Measurements from ENCODE around the gene TNFRSF19. TPM values are rescaled to one million over a fixed set of nuclear protein-coding genes. Genes with fewer than 3 reads are reported as not detected.

The TNFRSF19 gene
- total and polyA plus RNA-seq, 2 experiments from 2014 or later: 19.8 to 25.3 TPM

GRCh38 chr13:23575632-23576031, 5.4 kb downstream of the TNFRSF19 start:
- WGBS (ENCODE audit: low lambda C conversion rate, missing lambda C conversion rate): 94% methylated on average over 1 of the region's 1 CpG
- Histone ChIP-seq H3K27me3 (no peaks in the 10 kb centered on the region), H3K9me3 (ENCODE audit: low read depth) (no peaks in the 10 kb centered on the region), H3K4me3 (no peak overlapping the region), H3K4me2 (no peak overlapping the region), H3K27ac (no peak overlapping the region), H3K36me3 (replicated peaks; ENCODE audit: insufficient read depth, low read depth) (no peaks in the 10 kb centered on the region), H2AFZ (no peak overlapping the region), H3K9me2 (replicated peaks; ENCODE audit: insufficient read depth) (no peaks in the 10 kb centered on the region), H4K20me1 (ENCODE audit: insufficient read depth, poor library complexity, severe bottlenecking) (no peaks in the 10 kb centered on the region), H3K4me1 (ENCODE audit: insufficient read depth) (peaks cover 4% of the 10 kb centered on the region), H3K79me2 (peaks cover 12% of the 10 kb centered on the region)
- no peak for DNase-seq (ENCODE audit: low spot score)
- TF ChIP-seq CTCF (IDR thresholded peaks at IDR 0.05; ENCODE audit: poor library complexity): no peak
- no peak for TF ChIP-seq EZH2phosphoT487 (IDR thresholded peaks at IDR 0.05; ENCODE audit: low read depth, severe bottlenecking, unreplicated experiment)
- TF ChIP-seq EZH2 (IDR thresholded peaks at IDR 0.05; ENCODE audit: borderline replicate concordance): no peak

GRCh38 chr13:23578411-23579071, 8.3 kb downstream of the TNFRSF19 start:
- Histone ChIP-seq H3K9me3 (ENCODE audit: low read depth) (no peaks in the 10 kb centered on the region), H3K4me3 (peak overlapping the region; percentile 92), H3K79me2 (peaks cover 29% of the 10 kb centered on the region), H3K4me2 (peak overlapping the region; percentile 94), H3K4me1 (ENCODE audit: insufficient read depth) (peaks cover 9% of the 10 kb centered on the region), H4K20me1 (ENCODE audit: insufficient read depth, poor library complexity, severe bottlenecking) (no peaks in the 10 kb centered on the region), H3K9me2 (replicated peaks; ENCODE audit: insufficient read depth) (no peaks in the 10 kb centered on the region), H3K27me3 (no peaks in the 10 kb centered on the region), H3K36me3 (replicated peaks; ENCODE audit: insufficient read depth, low read depth) (no peaks in the 10 kb centered on the region), H2AFZ (peak overlapping the region; percentile 93), H3K27ac (peak overlapping the region; percentile 93)
- 8% methylated on average over 41 of the region's 42 CpGs for WGBS (ENCODE audit: low lambda C conversion rate, missing lambda C conversion rate)
- TF ChIP-seq CTCF (IDR thresholded peaks at IDR 0.05; ENCODE audit: poor library complexity) (peak; percentile 74), EZH2 (IDR thresholded peaks at IDR 0.05; ENCODE audit: borderline replicate concordance) (no peak), EZH2phosphoT487 (IDR thresholded peaks at IDR 0.05; ENCODE audit: low read depth, severe bottlenecking, unreplicated experiment) (no peak)
- DNase-seq (ENCODE audit: low spot score): peak; percentile 90

- H3K4me2 ChIP-seq: peak overlapping the region; percentile 94
Observed at GRCh38 chr13:23579072-23579895, 9.1 kb downstream of the TNFRSF19 start.

More at GRCh38 chr13:23579072-23579895, 9.1 kb downstream of the TNFRSF19 start:
- H2AFZ ChIP-seq: peak overlapping the region; percentile 93
- peak; percentile 97 for DNase-seq (ENCODE audit: low spot score)
- H3K79me2 ChIP-seq: peaks cover 34% of the 10 kb centered on the region
- H3K9me2 ChIP-seq (replicated peaks; ENCODE audit: insufficient read depth): no peaks in the 10 kb centered on the region
- H3K4me3 ChIP-seq: peak overlapping the region; percentile 92
- under 1% methylated on average over 24 of the region's 82 CpGs for WGBS (ENCODE audit: low lambda C conversion rate, missing lambda C conversion rate)
- H3K27ac ChIP-seq: peak overlapping the region; percentile 93
- peaks cover 10% of the 10 kb centered on the region for H3K4me1 ChIP-seq (ENCODE audit: insufficient read depth)
- no peaks in the 10 kb centered on the region for H4K20me1 ChIP-seq (ENCODE audit: insufficient read depth, poor library complexity, severe bottlenecking)
- no peaks in the 10 kb centered on the region for H3K9me3 ChIP-seq (ENCODE audit: low read depth)
- H3K27me3 ChIP-seq: no peaks in the 10 kb centered on the region
- no peaks in the 10 kb centered on the region for H3K36me3 ChIP-seq (replicated peaks; ENCODE audit: insufficient read depth, low read depth)
- TF ChIP-seq EZH2phosphoT487 (IDR thresholded peaks at IDR 0.05; ENCODE audit: low read depth, severe bottlenecking, unreplicated experiment) (no peak), CTCF (IDR thresholded peaks at IDR 0.05; ENCODE audit: poor library complexity) (no peak), EZH2 (IDR thresholded peaks at IDR 0.05; ENCODE audit: borderline replicate concordance) (no peak)
